Hepatocyte (in vitro differentiated cells): ENCODE measurements around the gene IFT88.

ENCODE experiments used
- EZH2 ChIP-seq: fragments of 200-600 bp; sonication (generic); IDR thresholded peaks from 2 replicates; pipeline ENCODE4 v1.6.1; 2016; ENCODE audit warnings: antibody characterized with exemption, mild to moderate bottlenecking, borderline replicate concordance
- EZH2phosphoT487 ChIP-seq: fragments of 200-600 bp; sonication (generic); IDR thresholded peaks from one replicate; pipeline ENCODE4 v1.6.1; 2018; ENCODE audit warnings: antibody characterized with exemption, mild to moderate bottlenecking, low read depth, moderate library complexity; ENCODE audit not compliant: unreplicated experiment, severe bottlenecking
- TF ChIP-seq, protein P1 (sequence below): fragments of 200-600 bp; sonication (generic); IDR thresholded peaks from 2 replicates; pipeline ENCODE4 v1.5.1; 2016; ENCODE audit warnings: antibody characterized with exemption, mild to moderate bottlenecking; ENCODE audit not compliant: poor library complexity

DNA sequence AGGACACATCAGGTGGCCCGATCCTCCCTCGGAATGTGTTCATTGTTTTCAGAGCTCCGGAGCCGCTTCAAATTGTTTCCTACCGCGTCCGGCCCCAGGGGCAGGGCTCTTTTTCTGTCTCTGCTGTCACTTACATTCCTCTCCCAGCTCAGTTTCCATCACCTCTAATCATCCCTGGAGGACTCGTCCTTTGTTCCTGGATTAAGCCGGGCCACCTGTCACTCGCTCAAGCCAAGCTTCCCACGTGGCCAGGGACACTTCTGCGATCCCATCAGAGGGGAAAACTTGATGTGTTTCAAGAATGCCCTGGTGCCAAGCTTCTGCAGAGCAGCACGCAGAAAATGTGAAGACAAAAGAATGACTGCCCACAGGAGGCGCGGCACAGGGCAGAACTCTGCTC, 150.0 kb downstream of the IFT88 start:
- TF ChIP-seq, protein P1, sequence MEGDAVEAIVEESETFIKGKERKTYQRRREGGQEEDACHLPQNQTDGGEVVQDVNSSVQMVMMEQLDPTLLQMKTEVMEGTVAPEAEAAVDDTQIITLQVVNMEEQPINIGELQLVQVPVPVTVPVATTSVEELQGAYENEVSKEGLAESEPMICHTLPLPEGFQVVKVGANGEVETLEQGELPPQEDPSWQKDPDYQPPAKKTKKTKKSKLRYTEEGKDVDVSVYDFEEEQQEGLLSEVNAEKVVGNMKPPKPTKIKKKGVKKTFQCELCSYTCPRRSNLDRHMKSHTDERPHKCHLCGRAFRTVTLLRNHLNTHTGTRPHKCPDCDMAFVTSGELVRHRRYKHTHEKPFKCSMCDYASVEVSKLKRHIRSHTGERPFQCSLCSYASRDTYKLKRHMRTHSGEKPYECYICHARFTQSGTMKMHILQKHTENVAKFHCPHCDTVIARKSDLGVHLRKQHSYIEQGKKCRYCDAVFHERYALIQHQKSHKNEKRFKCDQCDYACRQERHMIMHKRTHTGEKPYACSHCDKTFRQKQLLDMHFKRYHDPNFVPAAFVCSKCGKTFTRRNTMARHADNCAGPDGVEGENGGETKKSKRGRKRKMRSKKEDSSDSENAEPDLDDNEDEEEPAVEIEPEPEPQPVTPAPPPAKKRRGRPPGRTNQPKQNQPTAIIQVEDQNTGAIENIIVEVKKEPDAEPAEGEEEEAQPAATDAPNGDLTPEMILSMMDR: no peak
- TF ChIP-seq EZH2: no peak
- TF ChIP-seq EZH2phosphoT487: no peak
